HG03045 (cell line): Measurements from ENCODE around the gene PLXNC1.

ENCODE experiments used
- ATAC-seq: cut with Tn5 transposase; IDR thresholded peaks from one replicate; pipeline ENCODE4 v1.9.1; 2021; ENCODE audit warnings: mild to moderate bottlenecking, moderate library complexity; ENCODE audit not compliant: unreplicated experiment

The PLXNC1 gene

GRCh38 chr12:94326727-94327126, 178.3 kb downstream of the PLXNC1 start:
- no peak for ATAC-seq

- no peak for ATAC-seq
These were observed 179.4 kb downstream of the PLXNC1 start for GRCh38 chr12:94327809-94328208.

GRCh38 chr12:94329366-94329765, 181.0 kb downstream of the PLXNC1 start:
- ATAC-seq: no peak

GRCh38 chr12:94333396-94333795, 185.0 kb downstream of the PLXNC1 start:
- ATAC-seq: no peak

- no peak for ATAC-seq
These were observed 188.0 kb downstream of the PLXNC1 start for GRCh38 chr12:94336211-94336925.

- no peak for ATAC-seq
These were observed 189.8 kb downstream of the PLXNC1 start for GRCh38 chr12:94338006-94338794.

- ATAC-seq: no peak
These were observed 192.2 kb downstream of the PLXNC1 start for GRCh38 chr12:94340573-94340972.

GRCh38 chr12:94353130-94353529, 204.8 kb downstream of the PLXNC1 start:
- no peak for ATAC-seq
